ENCODE results near the gene THUMPD3. TPM values are rescaled to one million over a fixed set of nuclear protein-coding genes. Genes with fewer than 3 reads are reported as not detected.

The THUMPD3 gene
- total and polyA plus RNA-seq, 2 of the 13 experiments (the other 11 are each of a cell fraction or from before 2014, with no cell fraction given), result 31.2 to 44.1 TPM

DNA sequence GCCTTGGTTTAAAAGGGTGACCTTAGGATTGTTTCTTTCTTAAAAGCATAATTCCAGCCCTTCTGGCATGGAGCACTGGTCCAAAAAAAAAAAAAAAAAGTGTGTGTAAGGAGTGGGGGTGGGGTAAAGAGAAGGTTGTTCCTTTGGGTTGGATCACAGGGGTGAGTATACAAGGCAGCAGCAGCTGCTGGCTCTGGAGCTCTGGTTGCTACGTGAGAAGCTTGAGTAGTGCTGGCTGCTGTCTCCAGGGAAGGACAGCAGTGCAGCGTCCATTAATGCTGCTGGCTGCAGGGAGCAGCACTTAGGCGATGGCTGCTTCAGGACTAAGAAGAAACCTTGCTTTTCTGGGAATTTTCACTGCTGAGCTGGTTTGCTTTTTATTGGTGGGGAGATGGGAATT lies 36.9 kb downstream of the THUMPD3 start (continued):
- TF ChIP-seq, protein P1, sequence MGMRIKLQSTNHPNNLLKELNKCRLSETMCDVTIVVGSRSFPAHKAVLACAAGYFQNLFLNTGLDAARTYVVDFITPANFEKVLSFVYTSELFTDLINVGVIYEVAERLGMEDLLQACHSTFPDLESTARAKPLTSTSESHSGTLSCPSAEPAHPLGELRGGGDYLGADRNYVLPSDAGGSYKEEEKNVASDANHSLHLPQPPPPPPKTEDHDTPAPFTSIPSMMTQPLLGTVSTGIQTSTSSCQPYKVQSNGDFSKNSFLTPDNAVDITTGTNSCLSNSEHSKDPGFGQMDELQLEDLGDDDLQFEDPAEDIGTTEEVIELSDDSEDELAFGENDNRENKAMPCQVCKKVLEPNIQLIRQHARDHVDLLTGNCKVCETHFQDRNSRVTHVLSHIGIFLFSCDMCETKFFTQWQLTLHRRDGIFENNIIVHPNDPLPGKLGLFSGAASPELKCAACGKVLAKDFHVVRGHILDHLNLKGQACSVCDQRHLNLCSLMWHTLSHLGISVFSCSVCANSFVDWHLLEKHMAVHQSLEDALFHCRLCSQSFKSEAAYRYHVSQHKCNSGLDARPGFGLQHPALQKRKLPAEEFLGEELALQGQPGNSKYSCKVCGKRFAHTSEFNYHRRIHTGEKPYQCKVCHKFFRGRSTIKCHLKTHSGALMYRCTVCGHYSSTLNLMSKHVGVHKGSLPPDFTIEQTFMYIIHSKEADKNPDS (CRISPR knock-in tag; IDR thresholded peaks at IDR 0.05), result no peak
- TF ChIP-seq SMC3 (IDR thresholded peaks at IDR 0.05; ENCODE audit: low read length) (no peak), MXI1 (IDR thresholded peaks at IDR 0.05; ENCODE audit: borderline replicate concordance, low read depth, low read length) (no peak; the same call in 2 of the 3 replicates), ATF1 (CRISPR knock-in tag; IDR thresholded peaks at IDR 0.05) (no peak), SIX4 (CRISPR knock-in tag; IDR thresholded peaks at IDR 0.05) (no peak), ZNF337 (CRISPR knock-in tag; IDR thresholded peaks at IDR 0.05; ENCODE audit: borderline replicate concordance, low read depth) (no peak), ZNF44 (CRISPR knock-in tag; IDR thresholded peaks at IDR 0.05) (no peak), HNRNPL (IDR thresholded peaks at IDR 0.05; ENCODE audit: low read depth, low read length) (no peak), CEBPG (CRISPR knock-in tag; IDR thresholded peaks at IDR 0.05) (peak; percentile 43; the same call in 1 of the 2 replicates), SPEN (CRISPR knock-in tag; IDR thresholded peaks at IDR 0.05; ENCODE audit: low read depth) (no peak), CBFB (CRISPR knock-in tag; IDR thresholded peaks at IDR 0.05) (no peak)
- TF ChIP-seq, protein P2, sequence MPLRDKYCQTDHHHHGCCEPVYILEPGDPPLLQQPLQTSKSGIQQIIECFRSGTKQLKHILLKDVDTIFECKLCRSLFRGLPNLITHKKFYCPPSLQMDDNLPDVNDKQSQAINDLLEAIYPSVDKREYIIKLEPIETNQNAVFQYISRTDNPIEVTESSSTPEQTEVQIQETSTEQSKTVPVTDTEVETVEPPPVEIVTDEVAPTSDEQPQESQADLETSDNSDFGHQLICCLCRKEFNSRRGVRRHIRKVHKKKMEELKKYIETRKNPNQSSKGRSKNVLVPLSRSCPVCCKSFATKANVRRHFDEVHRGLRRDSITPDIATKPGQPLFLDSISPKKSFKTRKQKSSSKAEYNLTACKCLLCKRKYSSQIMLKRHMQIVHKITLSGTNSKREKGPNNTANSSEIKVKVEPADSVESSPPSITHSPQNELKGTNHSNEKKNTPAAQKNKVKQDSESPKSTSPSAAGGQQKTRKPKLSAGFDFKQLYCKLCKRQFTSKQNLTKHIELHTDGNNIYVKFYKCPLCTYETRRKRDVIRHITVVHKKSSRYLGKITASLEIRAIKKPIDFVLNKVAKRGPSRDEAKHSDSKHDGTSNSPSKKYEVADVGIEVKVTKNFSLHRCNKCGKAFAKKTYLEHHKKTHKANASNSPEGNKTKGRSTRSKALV (CRISPR knock-in tag; IDR thresholded peaks at IDR 0.05), result no peak
- TF ChIP-seq, protein P3, sequence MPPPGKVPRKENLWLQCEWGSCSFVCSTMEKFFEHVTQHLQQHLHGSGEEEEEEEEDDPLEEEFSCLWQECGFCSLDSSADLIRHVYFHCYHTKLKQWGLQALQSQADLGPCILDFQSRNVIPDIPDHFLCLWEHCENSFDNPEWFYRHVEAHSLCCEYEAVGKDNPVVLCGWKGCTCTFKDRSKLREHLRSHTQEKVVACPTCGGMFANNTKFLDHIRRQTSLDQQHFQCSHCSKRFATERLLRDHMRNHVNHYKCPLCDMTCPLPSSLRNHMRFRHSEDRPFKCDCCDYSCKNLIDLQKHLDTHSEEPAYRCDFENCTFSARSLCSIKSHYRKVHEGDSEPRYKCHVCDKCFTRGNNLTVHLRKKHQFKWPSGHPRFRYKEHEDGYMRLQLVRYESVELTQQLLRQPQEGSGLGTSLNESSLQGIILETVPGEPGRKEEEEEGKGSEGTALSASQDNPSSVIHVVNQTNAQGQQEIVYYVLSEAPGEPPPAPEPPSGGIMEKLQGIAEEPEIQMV (CRISPR knock-in tag; IDR thresholded peaks at IDR 0.05; ENCODE audit: low read depth), result no peak
- TF ChIP-seq, protein P4, sequence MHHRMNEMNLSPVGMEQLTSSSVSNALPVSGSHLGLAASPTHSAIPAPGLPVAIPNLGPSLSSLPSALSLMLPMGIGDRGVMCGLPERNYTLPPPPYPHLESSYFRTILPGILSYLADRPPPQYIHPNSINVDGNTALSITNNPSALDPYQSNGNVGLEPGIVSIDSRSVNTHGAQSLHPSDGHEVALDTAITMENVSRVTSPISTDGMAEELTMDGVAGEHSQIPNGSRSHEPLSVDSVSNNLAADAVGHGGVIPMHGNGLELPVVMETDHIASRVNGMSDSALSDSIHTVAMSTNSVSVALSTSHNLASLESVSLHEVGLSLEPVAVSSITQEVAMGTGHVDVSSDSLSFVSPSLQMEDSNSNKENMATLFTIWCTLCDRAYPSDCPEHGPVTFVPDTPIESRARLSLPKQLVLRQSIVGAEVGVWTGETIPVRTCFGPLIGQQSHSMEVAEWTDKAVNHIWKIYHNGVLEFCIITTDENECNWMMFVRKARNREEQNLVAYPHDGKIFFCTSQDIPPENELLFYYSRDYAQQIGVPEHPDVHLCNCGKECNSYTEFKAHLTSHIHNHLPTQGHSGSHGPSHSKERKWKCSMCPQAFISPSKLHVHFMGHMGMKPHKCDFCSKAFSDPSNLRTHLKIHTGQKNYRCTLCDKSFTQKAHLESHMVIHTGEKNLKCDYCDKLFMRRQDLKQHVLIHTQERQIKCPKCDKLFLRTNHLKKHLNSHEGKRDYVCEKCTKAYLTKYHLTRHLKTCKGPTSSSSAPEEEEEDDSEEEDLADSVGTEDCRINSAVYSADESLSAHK (CRISPR knock-in tag; IDR thresholded peaks at IDR 0.05; ENCODE audit: borderline replicate concordance), result no peak
- TF ChIP-seq, protein P5, sequence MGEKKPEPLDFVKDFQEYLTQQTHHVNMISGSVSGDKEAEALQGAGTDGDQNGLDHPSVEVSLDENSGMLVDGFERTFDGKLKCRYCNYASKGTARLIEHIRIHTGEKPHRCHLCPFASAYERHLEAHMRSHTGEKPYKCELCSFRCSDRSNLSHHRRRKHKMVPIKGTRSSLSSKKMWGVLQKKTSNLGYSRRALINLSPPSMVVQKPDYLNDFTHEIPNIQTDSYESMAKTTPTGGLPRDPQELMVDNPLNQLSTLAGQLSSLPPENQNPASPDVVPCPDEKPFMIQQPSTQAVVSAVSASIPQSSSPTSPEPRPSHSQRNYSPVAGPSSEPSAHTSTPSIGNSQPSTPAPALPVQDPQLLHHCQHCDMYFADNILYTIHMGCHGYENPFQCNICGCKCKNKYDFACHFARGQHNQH (CRISPR knock-in tag; IDR thresholded peaks at IDR 0.05), result 0 out of 2 replicates have a peak, but pooled peaks have one; percentile 31
- TF ChIP-seq, protein P6, sequence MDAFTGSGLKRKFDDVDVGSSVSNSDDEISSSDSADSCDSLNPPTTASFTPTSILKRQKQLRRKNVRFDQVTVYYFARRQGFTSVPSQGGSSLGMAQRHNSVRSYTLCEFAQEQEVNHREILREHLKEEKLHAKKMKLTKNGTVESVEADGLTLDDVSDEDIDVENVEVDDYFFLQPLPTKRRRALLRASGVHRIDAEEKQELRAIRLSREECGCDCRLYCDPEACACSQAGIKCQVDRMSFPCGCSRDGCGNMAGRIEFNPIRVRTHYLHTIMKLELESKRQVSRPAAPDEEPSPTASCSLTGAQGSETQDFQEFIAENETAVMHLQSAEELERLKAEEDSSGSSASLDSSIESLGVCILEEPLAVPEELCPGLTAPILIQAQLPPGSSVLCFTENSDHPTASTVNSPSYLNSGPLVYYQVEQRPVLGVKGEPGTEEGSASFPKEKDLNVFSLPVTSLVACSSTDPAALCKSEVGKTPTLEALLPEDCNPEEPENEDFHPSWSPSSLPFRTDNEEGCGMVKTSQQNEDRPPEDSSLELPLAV (CRISPR knock-in tag; conservative IDR thresholded peaks at IDR 0.05; ENCODE audit: low read depth), result no peak

Data from HepG2 (cell line).